Liver (tissue), 9 donors: ENCODE results near the gene NR5A2. TPM values are rescaled to one million over a fixed set of nuclear protein-coding genes. Genes with fewer than 3 reads are reported as not detected.
A peak's percentile ranks its signal among the peaks of the same experiment; 100 is the strongest.

Experiments
- DNase-seq: peaks from one replicate; pipeline ENCODE4 v3.0.0-alpha.2; 2017; ENCODE audit warnings: low spot score
- H3K27ac ChIP-seq, 2 donors: one replicate each; pipeline ENCODE4 v1.7.0; 2013; ENCODE audit warnings: inconsistent platforms in 2 of 2, low read length in 2 of 2, control low read depth in 1 of 2, low read depth in 1 of 2, mild to moderate bottlenecking in 1 of 2
- H3K27me3 ChIP-seq, 4 donors: one replicate each; pipeline versions ENCODE4 v1.6.1 to v1.7.0; 2013; ENCODE audit warnings: low read length in 3 of 4, inconsistent platforms in 1 of 4, mild to moderate bottlenecking in 1 of 4, moderate library complexity in 1 of 4; ENCODE audit not compliant: control insufficient read depth in 4 of 4, insufficient read depth in 4 of 4
- H3K36me3 ChIP-seq, 4 donors: one replicate each; pipeline versions ENCODE4 v1.6.1 to v1.7.0; 2013; ENCODE audit warnings: low read length in 3 of 4, mild to moderate bottlenecking in 3 of 4, low read depth in 1 of 4, moderate library complexity in 1 of 4; ENCODE audit not compliant: control insufficient read depth in 4 of 4, insufficient read depth in 3 of 4
- H3K4me1 ChIP-seq, 4 donors: one replicate each; pipeline versions ENCODE4 v1.6.1 to v1.7.0; 2013; ENCODE audit warnings: low read length in 3 of 4, mild to moderate bottlenecking in 3 of 4, moderate library complexity in 1 of 4; ENCODE audit not compliant: control insufficient read depth in 4 of 4, insufficient read depth in 4 of 4
- H3K4me3 ChIP-seq, 3 donors: one replicate each; pipeline versions ENCODE4 v1.6.1 to v1.7.0; 2013; ENCODE audit warnings: low read length in 3 of 3, control low read depth in 1 of 3, low read depth in 1 of 3, mild to moderate bottlenecking in 1 of 3
- H3K9ac ChIP-seq, 2 donors: one replicate each; pipeline ENCODE4 v1.7.0; 2013; ENCODE audit warnings: low read length in 2 of 2, mild to moderate bottlenecking in 2 of 2, moderate library complexity in 2 of 2, control low read depth in 1 of 2, low read depth in 1 of 2
- H3K9me3 ChIP-seq, 4 donors: one replicate each; pipeline versions ENCODE4 v1.6.1 to v1.7.0; 2013; ENCODE audit warnings: low read length in 3 of 4; ENCODE audit not compliant: control insufficient read depth in 4 of 4
- ATF3 ChIP-seq: IDR thresholded peaks from 2 replicates; pipeline ENCODE4 v1.6.1; 2016; ENCODE audit warnings: antibody characterized with exemption
- EGR1 ChIP-seq, 2 donors: IDR thresholded peaks; 2 replicates each; pipeline ENCODE4 v1.6.1; 2016 to 2018; ENCODE audit warnings: antibody characterized with exemption in 2 of 2, low read depth in 2 of 2
- FOXA1 ChIP-seq: IDR thresholded peaks from 2 replicates; pipeline ENCODE4 v1.6.1; 2016; ENCODE audit warnings: antibody characterized with exemption
- FOXA2 ChIP-seq: IDR thresholded peaks from 2 replicates; pipeline ENCODE4 v1.6.1; 2016; ENCODE audit warnings: antibody characterized with exemption
- GABPA ChIP-seq, 2 donors: IDR thresholded peaks in 1 of 2; conservative IDR thresholded peaks in 1 of 2; 2 replicates each; pipeline ENCODE4 v1.6.1; 2016; ENCODE audit warnings: antibody characterized with exemption in 2 of 2, mild to moderate bottlenecking in 1 of 2, moderate library complexity in 1 of 2
- HNF4A ChIP-seq, 2 donors: conservative IDR thresholded peaks; 2 replicates each; pipeline ENCODE4 v1.6.1; 2016; ENCODE audit warnings: antibody characterized with exemption in 2 of 2, mild to moderate bottlenecking in 2 of 2
- HNF4G ChIP-seq: IDR thresholded peaks from 2 replicates; pipeline ENCODE4 v1.6.1; 2016; ENCODE audit warnings: antibody characterized with exemption
- JUND ChIP-seq, 2 donors: IDR thresholded peaks; 2 replicates each; pipeline ENCODE4 v1.6.1; 2016; ENCODE audit warnings: antibody characterized with exemption in 2 of 2
- MAX ChIP-seq: IDR thresholded peaks from 2 replicates; pipeline ENCODE4 v1.6.1; 2016; ENCODE audit warnings: antibody characterized with exemption
- RAD21 ChIP-seq, 2 donors: IDR thresholded peaks; 2 replicates each; pipeline ENCODE4 v1.6.1; 2016; ENCODE audit warnings: antibody characterized with exemption in 2 of 2, mild to moderate bottlenecking in 2 of 2
- RXRA ChIP-seq, 2 donors: IDR thresholded peaks; 2 replicates each; pipeline ENCODE4 v1.6.1; 2017 to 2018; ENCODE audit warnings: antibody characterized with exemption in 2 of 2, mild to moderate bottlenecking in 1 of 2
- SP1 ChIP-seq: IDR thresholded peaks from 2 replicates; pipeline ENCODE4 v1.6.1; 2018; ENCODE audit warnings: antibody characterized with exemption, mild to moderate bottlenecking
- TAF1 ChIP-seq: conservative IDR thresholded peaks from 2 replicates; pipeline ENCODE4 v1.6.1; 2016; ENCODE audit warnings: antibody characterized with exemption, mild to moderate bottlenecking
- YY1 ChIP-seq: IDR thresholded peaks from 2 replicates; pipeline ENCODE4 v1.6.1; 2016; ENCODE audit warnings: antibody characterized with exemption, mild to moderate bottlenecking
- ZBTB33 ChIP-seq: IDR thresholded peaks from 2 replicates; pipeline ENCODE4 v1.6.1; 2016; ENCODE audit warnings: antibody characterized with exemption
- WGBS: extraction: QIAGEN DNeasy Blood & Tissue Kit; methylation state at CpG from one replicate; pipeline ENCODE4 v1.1.7; 2013; 5-methylcytosine and 5-hydroxymethylcytosine counted together
- polyA plus RNA-seq, 2 donors: library from polyadenylated mRNA; stranded (reverse) in 1 of 2; unstranded in 1 of 2; fragments of 200-250 nt in 1 of 2; fragments of >200 nt in 1 of 2; fragmentation: Nextera tagmentation in 1 of 2; extraction: Ambion mirVana in 1 of 2; gene quantifications; one replicate each; pipeline versions ENCODE4 v1.2.1 to v1.2.3, GENCODE V29; 2013 to 2015
- total RNA-seq, 2 donors: library from RNA; depleted of rRNA; stranded (reverse); fragments of >200 nt; gene quantifications; one replicate each; pipeline ENCODE4 v1.2.3, GENCODE V29; 2014
- donor health status: healthy.
- donor health status: healthy.
- donor health status: healthy.
- donor health status: healthy.
- donor health status: healthy.

The NR5A2 gene
- total and polyA plus RNA-seq, 4 donors: 10.0 to 37.5 (median 21.1) TPM

GRCh38 chr1:200223207-200223606 is 195.7 kb downstream of the NR5A2 start:
- Histone ChIP-seq H3K9ac (no peak overlapping the region), H3K9me3 (no peaks in the 10 kb centered on the region), H3K27me3 (no peaks in the 10 kb centered on the region), H3K4me3 (no peak overlapping the region), H3K36me3 (no peaks in the 10 kb centered on the region), H3K4me1 (peaks cover 0 to 7% (median 6%) of the 10 kb centered on the region in 4 donors), H3K27ac (no peak overlapping the region)
- TF ChIP-seq ZBTB33 (no peak), EGR1 (IDR thresholded peaks at IDR 0.05; ENCODE audit: low read depth in 2 of 2) (no peak), RXRA (IDR thresholded peaks at IDR 0.05) (no peak), YY1 (no peak), RAD21 (IDR thresholded peaks at IDR 0.05) (peak in 1 of 2 donors; percentile 13), ATF3 (no peak), HNF4A (conservative IDR thresholded peaks at IDR 0.05) (peak; percentile 57 to 59), SP1 (no peak)
- DNase-seq: no peak
- WGBS: 36% methylated on average over 2 of the region's 2 CpGs

- Histone ChIP-seq H3K27ac (no peak overlapping the region), H3K36me3 (no peaks in the 10 kb centered on the region), H3K9ac (no peak overlapping the region), H3K9me3 (no peaks in the 10 kb centered on the region), H3K4me3 (no peak overlapping the region), H3K27me3 (no peaks in the 10 kb centered on the region), H3K4me1 (peaks cover 0 to 7% (median 6%) of the 10 kb centered on the region in 4 donors)
- no peak for DNase-seq
- WGBS: 79% methylated on average over 4 of the region's 4 CpGs
- TF ChIP-seq YY1 (no peak), HNF4G (no peak), RAD21 (IDR thresholded peaks at IDR 0.05) (no peak)
Measured at GRCh38 chr1:200223613-200224012, 196.1 kb downstream of the NR5A2 start.

- DNase-seq: no peak
- Histone ChIP-seq H3K27ac (no peak overlapping the region), H3K4me1 (peaks cover 0 to 7% (median 6%) of the 10 kb centered on the region in 4 donors), H3K4me3 (no peak overlapping the region), H3K9ac (no peak overlapping the region), H3K36me3 (no peaks in the 10 kb centered on the region), H3K27me3 (no peaks in the 10 kb centered on the region), H3K9me3 (no peaks in the 10 kb centered on the region)
- no peak for TF ChIP-seq RXRA (IDR thresholded peaks at IDR 0.05)
- no peak for TF ChIP-seq RAD21 (IDR thresholded peaks at IDR 0.05)
- WGBS: 91% methylated on average over 4 of the region's 4 CpGs
Measured at GRCh38 chr1:200224315-200224714, 196.8 kb downstream of the NR5A2 start.

- TF ChIP-seq JUND (IDR thresholded peaks at IDR 0.05) (no peak), ATF3 (no peak), GABPA (IDR thresholded peaks at IDR 0.05 in 1 of 2, conservative IDR thresholded peaks at IDR 0.05 in 1 of 2) (no peak), FOXA2 (no peak), ZBTB33 (no peak), MAX (no peak), RXRA (IDR thresholded peaks at IDR 0.05) (no peak), TAF1 (no peak), HNF4G (no peak), RAD21 (IDR thresholded peaks at IDR 0.05) (no peak), SP1 (no peak), EGR1 (IDR thresholded peaks at IDR 0.05; ENCODE audit: low read depth in 2 of 2) (no peak), YY1 (no peak), HNF4A (conservative IDR thresholded peaks at IDR 0.05) (no peak), FOXA1 (no peak)
- Histone ChIP-seq H3K9ac (no peak overlapping the region), H3K4me3 (no peak overlapping the region), H3K36me3 (no peaks in the 10 kb centered on the region), H3K4me1 (peaks cover 4 to 14% (median 9%) of the 10 kb centered on the region in 4 donors), H3K27me3 (no peaks in the 10 kb centered on the region), H3K9me3 (no peaks in the 10 kb centered on the region), H3K27ac (no peak overlapping the region)
- 63% methylated on average over 11 of the region's 11 CpGs for WGBS
- DNase-seq: no peak
Measured at GRCh38 chr1:200226268-200226968, 198.9 kb downstream of the NR5A2 start.
